ENCODE data around the gene CHI3L2.

Gene CHI3L2

GRCh38 chr1:111251570-111251969, 24.1 kb downstream of the CHI3L2 start:
- DNase-seq (ENCODE audit: low read depth in 1 of 2, low spot score in 1 of 2) = no peak
- no peak for TF ChIP-seq JUND (IDR thresholded peaks at IDR 0.05; ENCODE audit: low read depth)
- in situ Hi-C loops (cut with HindIII; ENCODE audit: low pct_unique_long_range_greater_than_20kb, low sequenced_read_pairs) = no loop called here

- no peak for DNase-seq (ENCODE audit: low read depth in 1 of 2, low spot score in 1 of 2)
- in situ Hi-C loops (cut with HindIII; ENCODE audit: low pct_unique_long_range_greater_than_20kb, low sequenced_read_pairs) = no loop called here
- TF ChIP-seq JUND (IDR thresholded peaks at IDR 0.05; ENCODE audit: low read depth) = no peak
Observed at GRCh38 chr1:111252786-111253185, 25.3 kb downstream of the CHI3L2 start.

GRCh38 chr1:111253876-111254275, 26.4 kb downstream of the CHI3L2 start:
- no peak for TF ChIP-seq JUND (IDR thresholded peaks at IDR 0.05; ENCODE audit: low read depth)
- no peak for DNase-seq (ENCODE audit: low read depth in 1 of 2, low spot score in 1 of 2)
- in situ Hi-C loops (cut with HindIII; ENCODE audit: low pct_unique_long_range_greater_than_20kb, low sequenced_read_pairs) = no loop called here

GRCh38 chr1:111256988-111257658, 29.6 kb downstream of the CHI3L2 start:
- no peak for TF ChIP-seq JUND (IDR thresholded peaks at IDR 0.05; ENCODE audit: low read depth)
- no peak for DNase-seq (ENCODE audit: low read depth in 1 of 2, low spot score in 1 of 2)
- in situ Hi-C loops (cut with HindIII; ENCODE audit: low pct_unique_long_range_greater_than_20kb, low sequenced_read_pairs) = no loop called here

GRCh38 chr1:111267801-111268508, 40.4 kb downstream of the CHI3L2 start:
- TF ChIP-seq JUND (IDR thresholded peaks at IDR 0.05; ENCODE audit: low read depth) = no peak
- in situ Hi-C loops (cut with HindIII; ENCODE audit: low pct_unique_long_range_greater_than_20kb, low sequenced_read_pairs) = no loop called here
- DNase-seq (ENCODE audit: low read depth in 1 of 2, low spot score in 1 of 2) = no peak

- in situ Hi-C loops (cut with HindIII; ENCODE audit: low pct_unique_long_range_greater_than_20kb, low sequenced_read_pairs) = no loop called here
- TF ChIP-seq JUND (IDR thresholded peaks at IDR 0.05; ENCODE audit: low read depth) = no peak
- no peak for DNase-seq (ENCODE audit: low read depth in 1 of 2, low spot score in 1 of 2)
Observed at GRCh38 chr1:111269825-111270406, 42.4 kb downstream of the CHI3L2 start.

GRCh38 chr1:111270771-111271463, 43.4 kb downstream of the CHI3L2 start:
- in situ Hi-C loops (cut with HindIII; ENCODE audit: low pct_unique_long_range_greater_than_20kb, low sequenced_read_pairs) = no loop called here
- no peak for TF ChIP-seq JUND (IDR thresholded peaks at IDR 0.05; ENCODE audit: low read depth)
- DNase-seq (ENCODE audit: low read depth in 1 of 2, low spot score in 1 of 2) = no peak

- in situ Hi-C loops (cut with HindIII; ENCODE audit: low pct_unique_long_range_greater_than_20kb, low sequenced_read_pairs) = no loop called here
- no peak for DNase-seq (ENCODE audit: low read depth in 1 of 2, low spot score in 1 of 2)
- no peak for TF ChIP-seq JUND (IDR thresholded peaks at IDR 0.05; ENCODE audit: low read depth)
Observed at GRCh38 chr1:111271464-111271801, 43.9 kb downstream of the CHI3L2 start.

- in situ Hi-C loops (cut with HindIII; ENCODE audit: low pct_unique_long_range_greater_than_20kb, low sequenced_read_pairs) = no loop called here
- DNase-seq (ENCODE audit: low read depth in 1 of 2, low spot score in 1 of 2) = no peak
- no peak for TF ChIP-seq JUND (IDR thresholded peaks at IDR 0.05; ENCODE audit: low read depth)
Observed at GRCh38 chr1:111272081-111272480, 44.6 kb downstream of the CHI3L2 start.

- in situ Hi-C loops (cut with HindIII; ENCODE audit: low pct_unique_long_range_greater_than_20kb, low sequenced_read_pairs) = no loop called here
- DNase-seq (ENCODE audit: low read depth in 1 of 2, low spot score in 1 of 2) = no peak
- no peak for TF ChIP-seq JUND (IDR thresholded peaks at IDR 0.05; ENCODE audit: low read depth)
Observed at GRCh38 chr1:111274653-111275052, 47.1 kb downstream of the CHI3L2 start.

GRCh38 chr1:111275079-111275478, 47.6 kb downstream of the CHI3L2 start:
- DNase-seq (ENCODE audit: low read depth in 1 of 2, low spot score in 1 of 2) = no peak
- in situ Hi-C loops (cut with HindIII; ENCODE audit: low pct_unique_long_range_greater_than_20kb, low sequenced_read_pairs) = no loop called here
- no peak for TF ChIP-seq JUND (IDR thresholded peaks at IDR 0.05; ENCODE audit: low read depth)

GRCh38 chr1:111275780-111276433, 48.4 kb downstream of the CHI3L2 start:
- in situ Hi-C loops (cut with HindIII; ENCODE audit: low pct_unique_long_range_greater_than_20kb, low sequenced_read_pairs) = no loop called here
- no peak for DNase-seq (ENCODE audit: low read depth in 1 of 2, low spot score in 1 of 2)
- no peak for TF ChIP-seq JUND (IDR thresholded peaks at IDR 0.05; ENCODE audit: low read depth)

All from T47D (cell line).